Measurements from ENCODE around the gene HDGFL1. TPM values are rescaled to one million over a fixed set of nuclear protein-coding genes. Genes with fewer than 3 reads are reported as not detected.

Gene HDGFL1
- total RNA-seq, 1 donor from 2014 or later = not detected

GRCh38 chr6:22556266-22556665 lies 13.1 kb upstream of the HDGFL1 start:
- intact Hi-C loops (cut with DNase I) = no loop called here
- TF ChIP-seq, protein P1, sequence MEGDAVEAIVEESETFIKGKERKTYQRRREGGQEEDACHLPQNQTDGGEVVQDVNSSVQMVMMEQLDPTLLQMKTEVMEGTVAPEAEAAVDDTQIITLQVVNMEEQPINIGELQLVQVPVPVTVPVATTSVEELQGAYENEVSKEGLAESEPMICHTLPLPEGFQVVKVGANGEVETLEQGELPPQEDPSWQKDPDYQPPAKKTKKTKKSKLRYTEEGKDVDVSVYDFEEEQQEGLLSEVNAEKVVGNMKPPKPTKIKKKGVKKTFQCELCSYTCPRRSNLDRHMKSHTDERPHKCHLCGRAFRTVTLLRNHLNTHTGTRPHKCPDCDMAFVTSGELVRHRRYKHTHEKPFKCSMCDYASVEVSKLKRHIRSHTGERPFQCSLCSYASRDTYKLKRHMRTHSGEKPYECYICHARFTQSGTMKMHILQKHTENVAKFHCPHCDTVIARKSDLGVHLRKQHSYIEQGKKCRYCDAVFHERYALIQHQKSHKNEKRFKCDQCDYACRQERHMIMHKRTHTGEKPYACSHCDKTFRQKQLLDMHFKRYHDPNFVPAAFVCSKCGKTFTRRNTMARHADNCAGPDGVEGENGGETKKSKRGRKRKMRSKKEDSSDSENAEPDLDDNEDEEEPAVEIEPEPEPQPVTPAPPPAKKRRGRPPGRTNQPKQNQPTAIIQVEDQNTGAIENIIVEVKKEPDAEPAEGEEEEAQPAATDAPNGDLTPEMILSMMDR (IDR thresholded peaks at IDR 0.05) = no peak
- no peak overlapping the region for H3K4me3 ChIP-seq
- H3K9me3 ChIP-seq = no peaks in the 10 kb centered on the region
- no peaks in the 10 kb centered on the region for H3K27me3 ChIP-seq
- DNase-seq (ENCODE audit: low spot score in 2 of 2) = no peak
- H3K27ac ChIP-seq = no peak overlapping the region
- no peaks in the 10 kb centered on the region for H3K36me3 ChIP-seq
- H3K4me1 ChIP-seq = peaks cover 0 to 9% of the 10 kb centered on the region in 2 donors

DNA sequence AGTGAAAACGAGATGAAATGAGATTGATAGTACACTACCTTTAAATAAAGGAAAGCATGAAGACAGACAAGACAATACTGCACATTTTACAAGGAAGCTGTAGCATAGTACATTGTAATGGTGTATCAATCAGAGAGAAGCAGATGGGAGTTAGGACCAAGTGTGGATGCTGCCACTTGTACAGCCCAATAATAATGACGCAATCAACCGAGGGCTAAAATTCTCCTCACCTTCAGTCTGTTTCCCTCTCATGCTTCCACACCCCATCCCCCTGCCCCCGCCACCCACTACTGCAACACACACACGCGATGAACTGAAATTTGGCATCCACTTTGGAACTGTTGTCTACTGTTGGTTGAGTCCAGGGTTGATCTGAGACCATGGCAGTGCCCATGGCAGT lies 12.4 kb upstream of the HDGFL1 start:
- Histone ChIP-seq H3K27ac (no peak overlapping the region), H3K4me1 (peaks cover 0 to 6% of the 10 kb centered on the region in 2 donors), H3K4me3 (no peak overlapping the region), H3K27me3 (no peaks in the 10 kb centered on the region), H3K36me3 (no peaks in the 10 kb centered on the region), H3K9me3 (no peaks in the 10 kb centered on the region)
- TF ChIP-seq, protein P1 (IDR thresholded peaks at IDR 0.05) = no peak
- intact Hi-C loops (cut with DNase I) = no loop called here
- DNase-seq (ENCODE audit: low spot score in 2 of 2) = no peak

DNA sequence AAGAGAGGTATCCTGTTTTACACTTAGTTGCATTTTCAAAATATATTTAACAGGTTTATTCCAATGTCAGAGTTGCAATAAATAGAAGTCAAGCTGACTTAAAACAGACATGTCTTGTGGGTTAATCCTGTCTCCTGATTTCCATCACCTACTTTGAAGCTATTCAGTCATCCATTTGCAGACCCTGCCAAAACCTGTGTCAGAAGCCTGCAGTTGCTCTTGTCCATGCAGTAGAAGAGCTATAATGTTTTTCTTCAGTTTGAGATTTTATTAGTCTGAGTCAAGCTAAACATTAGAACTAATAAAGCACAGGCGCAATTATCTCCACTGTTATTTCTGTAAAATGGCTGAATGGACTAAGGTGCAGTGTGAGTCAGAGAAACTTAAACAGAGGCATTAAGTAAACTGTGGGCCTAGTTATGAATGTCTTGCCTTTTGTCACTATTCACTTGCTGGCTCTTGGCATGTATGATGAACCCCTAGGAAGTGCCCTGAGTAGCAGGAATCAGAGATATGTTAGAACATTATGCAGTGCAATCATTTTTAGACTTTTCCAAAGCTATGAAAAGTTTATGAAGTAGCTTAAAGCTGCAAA lies 11.0 kb upstream of the HDGFL1 start:
- intact Hi-C loops (cut with DNase I) = no loop called here
- DNase-seq (ENCODE audit: low spot score in 2 of 2) = no peak
- Histone ChIP-seq H3K9me3 (no peaks in the 10 kb centered on the region), H3K27me3 (no peaks in the 10 kb centered on the region), H3K27ac (no peak overlapping the region), H3K4me3 (no peak overlapping the region), H3K4me1 (peaks cover 0 to 6% of the 10 kb centered on the region in 2 donors), H3K36me3 (no peaks in the 10 kb centered on the region)
- TF ChIP-seq, protein P1 (IDR thresholded peaks at IDR 0.05) = no peak

- Histone ChIP-seq H3K36me3 (no peaks in the 10 kb centered on the region), H3K4me1 (no peaks in the 10 kb centered on the region), H3K4me3 (no peak overlapping the region), H3K9me3 (no peaks in the 10 kb centered on the region), H3K27me3 (no peaks in the 10 kb centered on the region), H3K27ac (no peak overlapping the region)
- no peak for DNase-seq (ENCODE audit: low spot score in 2 of 2)
- TF ChIP-seq, protein P1 (IDR thresholded peaks at IDR 0.05) = no peak
- intact Hi-C loops (cut with DNase I) = no loop called here
These were observed 512 bp upstream of the HDGFL1 start for GRCh38 chr6:22568854-22569253.

DNA sequence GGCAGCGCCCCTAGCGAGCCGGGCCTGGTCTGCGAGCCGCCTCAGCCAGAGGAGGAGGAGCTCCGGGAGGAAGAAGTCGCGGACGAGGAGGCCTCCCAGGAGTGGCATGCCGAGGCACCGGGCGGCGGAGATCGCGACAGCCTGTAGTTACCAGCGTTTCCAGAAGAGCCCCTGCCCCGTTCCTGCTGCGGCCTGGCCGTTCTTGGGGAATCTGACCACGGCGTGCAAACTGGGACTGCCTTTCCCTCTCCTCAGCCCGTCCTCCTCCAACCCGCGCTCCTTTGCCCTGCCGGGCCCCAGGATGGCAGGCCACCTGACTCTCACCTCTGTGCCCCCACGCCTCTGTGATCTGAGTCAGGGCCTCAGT lies 802 bp downstream of the HDGFL1 start:
- H3K4me1 ChIP-seq = no peaks in the 10 kb centered on the region
- no peak overlapping the region for H3K27ac ChIP-seq
- H3K36me3 ChIP-seq = no peaks in the 10 kb centered on the region
- no peak for DNase-seq (ENCODE audit: low spot score in 2 of 2)
- H3K4me3 ChIP-seq = no peak overlapping the region
- H3K9me3 ChIP-seq = no peaks in the 10 kb centered on the region
- TF ChIP-seq, protein P1 (IDR thresholded peaks at IDR 0.05) = no peak
- H3K27me3 ChIP-seq = no peaks in the 10 kb centered on the region
- intact Hi-C loops (cut with DNase I) = no loop called here

GRCh38 chr6:22575190-22575589 lies 5.8 kb downstream of the HDGFL1 start:
- Histone ChIP-seq H3K36me3 (no peaks in the 10 kb centered on the region), H3K4me3 (no peak overlapping the region), H3K4me1 (no peaks in the 10 kb centered on the region), H3K9me3 (no peaks in the 10 kb centered on the region), H3K27me3 (no peaks in the 10 kb centered on the region), H3K27ac (no peak overlapping the region)
- intact Hi-C loops (cut with DNase I) = no loop called here
- TF ChIP-seq, protein P1 (IDR thresholded peaks at IDR 0.05) = no peak
- no peak for DNase-seq (ENCODE audit: low spot score in 2 of 2)

All from ascending aorta (tissue), 2 donors.